Fibroblast of gingiva (primary cell): ENCODE results near the gene DNAJC24.

Experiments used
- DNase-seq: peaks from one replicate; pipeline ENCODE4 v3.0.0-alpha.2; 2011; ENCODE audit warnings: low read depth

The DNAJC24 gene

DNA sequence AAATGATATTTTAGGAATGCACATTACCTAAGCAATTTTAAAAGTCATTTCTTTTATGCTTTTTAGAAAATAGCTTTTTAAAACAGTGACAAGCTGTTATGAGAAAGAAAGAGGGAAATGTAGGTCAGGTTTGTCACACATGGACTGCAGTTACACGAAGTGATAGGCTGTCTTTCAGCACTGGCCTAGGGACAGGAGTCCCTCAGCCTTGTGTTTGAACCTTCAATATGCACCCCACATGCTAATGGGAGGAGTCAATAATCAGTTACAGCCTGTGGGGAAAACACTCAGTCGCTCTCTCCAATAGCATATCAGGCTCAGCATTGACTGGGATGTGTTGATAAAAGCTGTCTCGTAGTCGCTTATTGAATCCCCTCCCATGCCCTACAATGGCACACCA, 45.8 kb downstream of the DNAJC24 start:
- no peak for DNase-seq

DNA sequence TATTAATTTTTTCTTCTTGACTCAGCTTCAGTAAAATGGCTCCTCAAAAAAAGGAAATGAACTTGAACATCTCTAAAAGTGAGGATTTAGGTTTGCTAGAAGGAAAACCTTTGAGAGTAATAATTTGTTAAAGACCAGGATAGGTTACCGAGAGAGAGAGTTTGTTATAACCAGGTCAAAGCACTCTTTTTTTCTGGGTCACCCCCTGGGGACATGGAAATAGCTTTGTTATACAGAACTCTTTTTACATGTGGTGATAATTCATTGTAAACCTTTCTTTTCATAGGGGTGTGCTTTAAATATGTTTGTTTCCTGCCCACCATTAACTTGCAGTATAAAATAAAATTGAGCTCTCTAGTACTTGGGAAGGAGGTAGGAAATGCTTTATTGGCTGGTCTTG, 47.7 kb downstream of the DNAJC24 start:
- no peak for DNase-seq

DNA sequence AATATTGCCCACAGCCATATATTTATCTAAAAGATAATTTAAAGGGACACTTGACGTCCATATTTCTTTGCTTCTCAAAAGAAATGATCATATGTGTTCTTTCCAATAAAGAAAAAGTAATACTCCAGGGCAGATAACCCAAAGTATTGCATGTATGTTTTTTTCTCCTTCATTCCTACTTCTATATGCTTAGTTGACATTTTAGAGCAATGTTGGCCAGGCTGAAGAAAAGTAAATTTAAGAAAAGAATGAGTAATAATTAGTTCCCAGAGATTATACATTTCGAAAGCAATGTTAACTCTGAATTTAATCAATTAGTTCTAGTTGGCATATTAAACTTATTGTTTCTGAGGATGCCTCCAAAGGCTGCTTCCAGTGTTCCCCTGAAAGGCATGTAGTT, 48.2 kb downstream of the DNAJC24 start:
- no peak for DNase-seq

DNA sequence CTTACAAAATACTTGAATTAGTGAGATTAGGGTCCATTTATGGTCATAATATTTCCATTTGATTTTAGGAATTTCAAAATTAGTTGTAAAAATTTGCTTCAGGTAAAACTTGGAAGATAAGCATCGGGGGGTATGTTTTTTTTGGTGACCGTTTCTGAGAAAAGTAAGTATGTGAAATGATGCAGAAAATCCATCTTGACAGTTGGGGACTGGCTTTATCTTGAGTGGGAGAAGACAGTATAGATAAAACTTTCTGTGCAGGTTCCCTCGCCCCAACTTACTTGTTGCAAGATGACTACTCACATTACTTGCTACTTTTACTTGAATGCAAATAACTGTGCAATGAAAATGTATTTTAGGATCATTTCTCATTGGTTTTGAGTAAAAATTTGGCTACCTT, 49.5 kb downstream of the DNAJC24 start:
- no peak for DNase-seq

DNA sequence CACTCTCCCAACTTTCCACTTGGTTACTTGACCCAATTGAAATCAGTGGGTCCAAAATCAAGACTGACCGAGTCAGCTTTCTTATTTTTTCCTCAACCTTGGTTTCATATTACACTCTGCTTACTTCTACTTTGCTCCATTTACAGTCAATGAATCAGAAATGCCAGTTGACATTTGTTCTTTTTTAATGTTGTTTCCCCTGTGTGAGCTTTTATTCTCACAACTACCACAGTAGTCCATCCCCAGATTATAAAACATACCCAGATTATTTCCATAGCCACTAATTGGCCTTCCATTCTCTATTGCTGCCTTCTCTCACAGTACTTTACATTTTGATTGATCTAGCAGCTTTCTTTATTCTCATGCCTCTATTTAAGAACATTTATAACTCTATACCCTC, 50.0 kb downstream of the DNAJC24 start:
- no peak for DNase-seq

DNA sequence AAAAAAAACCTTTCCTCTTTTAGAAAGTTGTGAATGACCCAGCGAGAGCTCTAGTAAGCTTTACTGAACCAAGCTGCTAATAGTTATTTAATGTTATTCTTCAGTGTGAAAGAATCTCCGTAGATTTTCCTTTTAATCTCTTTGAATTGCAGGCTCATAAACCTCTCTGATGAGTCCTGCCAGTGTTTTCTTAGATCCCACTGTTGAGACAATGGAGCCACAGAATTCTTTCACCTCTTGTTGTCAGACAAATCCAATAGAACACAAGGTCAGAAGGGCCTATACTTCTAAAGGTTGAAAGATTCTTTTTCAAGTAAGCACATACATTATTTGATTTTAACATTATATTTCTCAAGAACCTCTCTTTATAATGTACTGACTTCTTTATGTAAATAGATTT, 52.2 kb downstream of the DNAJC24 start:
- no peak for DNase-seq

DNA sequence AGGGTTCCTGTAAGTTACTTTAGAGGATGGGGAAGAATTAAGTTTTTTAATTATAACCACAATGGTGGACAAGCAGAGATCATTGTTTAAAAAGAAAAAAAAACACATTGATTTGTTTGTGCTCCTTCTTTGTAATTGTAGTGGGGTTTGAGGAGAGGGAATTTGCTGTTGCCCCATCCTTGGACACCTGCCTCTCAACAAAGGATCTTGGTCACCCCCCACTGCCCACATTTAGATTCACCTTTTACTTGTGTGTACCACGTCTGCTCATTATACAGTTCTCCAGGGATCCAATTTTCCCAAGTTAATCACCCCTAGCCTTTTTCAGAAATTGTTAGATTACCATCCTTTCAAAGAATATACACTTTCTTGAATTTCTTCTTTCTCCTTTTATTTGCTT, 53.0 kb downstream of the DNAJC24 start:
- no peak for DNase-seq

DNA sequence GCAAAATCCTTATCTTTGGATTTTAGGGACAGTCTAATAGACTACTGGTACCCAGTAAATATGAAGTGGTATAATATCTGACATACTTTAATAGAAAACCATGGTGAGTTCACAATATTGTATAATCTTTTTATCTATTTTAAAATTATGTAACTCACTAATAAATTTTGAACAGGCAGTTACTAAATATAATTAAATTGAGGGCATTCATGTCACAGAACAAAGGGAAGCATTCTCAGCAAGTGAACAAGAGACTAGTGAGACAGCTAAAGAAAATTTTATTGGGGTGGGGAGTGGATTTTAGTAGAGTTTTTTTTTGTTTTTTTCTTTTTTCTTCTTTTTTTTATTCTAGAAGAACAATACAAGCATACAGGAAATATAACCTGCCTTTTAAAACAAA, 55.0 kb downstream of the DNAJC24 start:
- no peak for DNase-seq

DNA sequence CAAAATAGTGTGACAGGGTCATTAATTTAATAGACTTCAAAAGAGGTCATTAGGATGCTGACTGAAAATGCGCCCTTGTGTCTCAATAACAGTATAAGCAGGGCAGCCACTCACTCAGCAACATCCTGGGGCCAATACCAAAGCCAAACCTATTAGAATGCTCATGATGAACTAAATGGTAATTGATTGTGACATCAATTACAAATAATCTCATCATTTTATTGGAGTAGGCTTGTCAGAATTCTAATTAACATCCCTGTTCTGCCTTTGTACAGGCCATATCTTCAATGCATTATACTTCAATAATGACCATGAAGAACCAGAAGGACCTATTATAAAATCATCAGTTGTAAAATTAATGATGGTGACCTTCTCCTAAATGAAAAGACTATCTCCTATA, 64.2 kb downstream of the DNAJC24 start:
- DNase-seq, result no peak

DNA sequence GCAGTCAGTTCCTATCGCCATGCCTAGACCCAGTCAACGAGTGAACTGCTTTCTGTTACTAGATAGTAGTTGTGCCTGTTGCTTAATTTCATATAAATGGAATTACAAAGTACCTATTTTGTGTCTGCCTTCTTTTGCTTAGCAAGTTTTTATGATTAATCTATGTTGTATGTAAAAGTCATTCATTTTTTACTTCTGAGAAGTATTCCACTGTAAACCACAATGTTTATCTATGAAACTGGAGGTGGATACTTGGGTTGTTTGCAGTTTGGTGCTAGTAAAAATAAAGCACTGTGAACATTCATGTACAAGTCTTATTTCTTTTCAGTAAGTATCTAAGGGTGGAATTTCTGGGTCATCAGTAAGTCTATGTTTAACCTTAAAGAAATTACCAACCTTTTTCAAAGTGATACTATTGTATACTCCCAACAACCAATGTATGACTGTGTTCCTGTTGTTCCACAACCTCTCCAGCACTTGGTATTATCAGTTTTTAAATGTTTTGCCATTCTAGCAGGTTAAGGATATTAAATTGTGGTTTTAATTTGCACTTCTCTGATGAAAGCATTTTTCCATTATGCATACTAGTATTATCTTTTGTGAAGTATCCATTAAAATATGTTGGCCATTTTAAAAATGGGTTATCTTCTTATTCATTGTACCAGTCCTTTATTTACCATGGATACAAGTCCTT, 68.2 kb downstream of the DNAJC24 start:
- DNase-seq, result peak; percentile 14

DNA sequence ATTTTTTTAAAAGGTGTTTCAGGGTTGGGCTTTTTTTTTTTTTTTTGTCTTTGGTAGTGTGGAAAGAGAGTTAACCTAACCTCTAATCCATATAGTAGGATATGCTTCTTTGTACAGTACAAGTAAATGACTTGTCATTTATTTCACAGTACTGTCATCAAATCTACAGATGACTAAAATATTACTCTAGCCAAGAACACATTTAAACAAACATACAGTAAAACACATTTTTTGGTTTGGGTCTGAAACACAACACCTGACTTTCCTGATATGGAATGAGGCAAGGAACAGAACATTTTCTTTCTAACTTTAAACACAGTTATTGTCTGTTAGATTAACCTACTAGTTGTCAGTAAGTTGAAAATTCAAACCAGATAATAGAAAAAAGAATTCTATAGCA, 71.6 kb downstream of the DNAJC24 start:
- DNase-seq, result no peak

DNA sequence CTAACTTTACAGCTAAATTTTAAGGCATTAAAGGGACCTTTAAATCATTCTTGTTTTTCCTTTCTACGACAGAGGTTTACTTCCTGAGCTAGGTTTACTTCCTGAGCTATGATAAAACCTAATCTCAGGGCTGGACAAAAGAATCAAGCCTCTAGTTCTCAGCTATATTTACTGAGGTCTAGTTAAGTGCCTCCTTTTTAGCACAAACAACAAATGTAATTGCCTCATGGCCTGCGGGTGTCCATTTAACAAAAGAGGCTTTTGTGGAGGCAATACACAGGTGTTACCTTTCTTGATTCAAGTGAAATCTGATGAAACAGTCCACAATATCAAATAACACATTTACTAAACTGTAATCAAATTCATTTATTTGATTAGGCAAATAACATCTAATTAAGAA, 72.4 kb downstream of the DNAJC24 start:
- DNase-seq, result no peak

DNA sequence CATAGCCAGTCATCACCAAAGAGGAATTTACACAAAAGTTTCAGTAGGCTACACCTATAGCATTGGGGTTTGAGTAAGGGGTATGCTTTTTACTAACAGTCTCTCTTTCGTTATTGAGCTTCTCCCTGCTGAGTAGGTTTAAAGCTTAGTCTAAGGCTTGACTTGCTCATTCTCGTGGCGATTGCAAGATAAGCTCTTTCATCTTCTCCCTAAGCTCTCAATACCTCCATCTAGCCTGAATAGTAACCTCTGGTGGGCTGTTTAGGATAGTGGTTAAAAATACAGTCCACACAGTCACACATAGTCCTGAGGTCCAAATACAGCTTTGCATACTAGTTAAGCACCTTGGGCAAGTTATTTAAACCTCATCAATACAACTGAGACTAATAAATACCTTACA, 74.1 kb downstream of the DNAJC24 start:
- no peak for DNase-seq

DNA sequence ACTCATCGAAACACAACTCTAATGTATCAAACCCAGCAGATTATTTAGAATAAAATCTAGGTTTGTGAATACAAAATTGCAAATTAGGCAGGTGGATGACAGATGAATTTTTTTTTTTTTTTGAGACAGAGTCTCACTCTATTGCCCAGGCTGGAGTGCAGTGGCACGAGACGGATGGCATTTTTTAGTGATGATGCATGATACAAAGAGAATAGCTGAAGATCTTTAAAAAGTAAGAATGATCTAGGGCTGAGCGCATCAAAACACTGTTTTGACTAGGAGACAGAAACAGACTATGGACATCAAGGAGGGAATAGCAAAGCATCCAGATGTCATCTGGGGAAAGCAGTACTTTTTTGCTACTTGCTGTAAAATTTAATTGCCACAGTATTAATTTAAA, 76.0 kb downstream of the DNAJC24 start:
- DNase-seq, result no peak

DNA sequence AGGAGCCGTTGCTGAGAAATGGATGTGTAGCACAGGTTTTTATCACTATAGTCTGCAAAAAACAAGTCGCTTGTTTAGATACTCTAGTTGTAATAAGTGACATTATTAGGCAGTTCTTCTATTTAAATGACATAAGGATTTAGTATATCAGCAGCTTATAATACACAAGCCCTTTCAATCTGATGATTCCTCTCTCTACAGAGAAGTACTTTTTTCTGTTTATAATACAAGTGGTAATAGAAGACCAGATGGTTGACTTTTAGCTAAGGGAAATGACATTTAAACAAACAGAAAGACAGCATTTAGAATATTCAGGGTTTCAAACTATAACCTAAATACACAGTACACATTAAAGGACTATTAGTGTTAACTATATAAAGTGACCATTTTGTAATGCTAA, 79.4 kb downstream of the DNAJC24 start:
- no peak for DNase-seq

DNA sequence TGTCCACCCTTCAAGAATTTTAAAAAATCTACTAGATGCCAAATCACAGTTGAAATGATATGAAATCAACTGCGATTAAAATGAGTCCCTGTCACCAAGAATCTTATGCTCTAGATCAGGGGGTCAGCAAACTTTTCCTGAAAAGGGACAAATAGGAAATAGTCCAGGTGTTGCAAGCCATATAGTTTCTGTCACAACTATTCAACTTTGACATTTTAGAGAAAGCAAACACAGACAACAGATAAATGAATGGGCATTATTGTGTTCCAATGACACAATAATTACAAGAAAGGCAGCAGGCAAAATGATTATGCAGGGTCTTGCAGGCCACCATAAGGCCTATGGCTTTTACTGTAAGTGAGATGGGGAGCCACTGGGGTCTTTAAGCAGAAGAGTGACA, 81.2 kb downstream of the DNAJC24 start:
- DNase-seq, result no peak

DNA sequence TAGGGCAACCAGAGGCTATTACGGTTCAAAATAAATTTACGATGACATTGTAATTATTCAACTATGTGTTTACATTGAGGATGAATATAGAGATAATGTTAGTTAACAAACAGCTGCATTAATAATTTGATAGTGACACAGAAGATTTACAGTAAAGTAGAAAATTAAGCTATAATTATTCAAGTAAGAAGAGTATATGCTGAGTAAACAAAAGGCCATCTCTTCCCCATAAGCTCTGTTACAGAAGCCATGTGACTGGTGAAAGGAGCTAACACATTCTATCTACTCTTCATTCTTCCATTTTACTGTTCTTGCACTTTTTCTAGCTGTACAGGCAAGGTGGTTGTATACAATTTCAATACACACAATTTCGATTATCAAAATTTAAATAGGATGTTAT, 85.5 kb downstream of the DNAJC24 start:
- no peak for DNase-seq

DNA sequence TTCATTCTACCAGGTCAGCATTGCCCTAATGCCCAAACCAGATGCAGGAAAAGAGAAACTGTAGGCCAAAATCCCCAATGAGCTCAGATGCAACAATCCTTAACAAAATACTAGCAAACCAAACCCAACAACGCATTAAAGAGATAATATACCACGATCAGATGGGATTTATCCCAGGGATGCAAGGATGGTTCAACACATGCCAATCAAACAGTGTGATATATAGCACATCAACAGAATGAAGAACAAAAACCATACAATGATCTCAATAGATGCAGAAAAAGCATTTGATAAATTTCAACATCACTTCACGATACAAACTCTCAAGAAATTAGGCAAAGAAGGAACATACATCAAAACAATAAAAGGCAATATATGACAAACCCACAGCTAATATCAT, 94.8 kb downstream of the DNAJC24 start:
- DNase-seq, result no peak

DNA sequence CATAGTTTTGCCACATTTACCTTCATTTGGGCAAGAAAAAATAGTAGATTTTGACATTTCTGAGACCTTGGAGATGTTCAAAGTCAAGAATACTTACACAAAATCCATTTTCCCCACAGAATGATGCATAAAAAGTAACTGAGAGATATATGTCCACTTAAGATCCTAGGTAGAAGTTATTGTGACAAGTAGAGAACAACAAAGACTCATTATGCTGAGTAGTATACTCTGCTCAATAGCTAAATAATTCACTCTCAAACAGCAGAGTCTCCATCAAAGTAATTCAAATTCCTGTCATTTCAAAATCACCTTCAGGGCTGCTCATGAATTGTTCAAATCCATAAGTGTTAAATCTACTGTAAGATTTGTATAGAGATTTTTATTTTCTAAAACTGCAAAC, 104.4 kb downstream of the DNAJC24 start:
- no peak for DNase-seq

DNA sequence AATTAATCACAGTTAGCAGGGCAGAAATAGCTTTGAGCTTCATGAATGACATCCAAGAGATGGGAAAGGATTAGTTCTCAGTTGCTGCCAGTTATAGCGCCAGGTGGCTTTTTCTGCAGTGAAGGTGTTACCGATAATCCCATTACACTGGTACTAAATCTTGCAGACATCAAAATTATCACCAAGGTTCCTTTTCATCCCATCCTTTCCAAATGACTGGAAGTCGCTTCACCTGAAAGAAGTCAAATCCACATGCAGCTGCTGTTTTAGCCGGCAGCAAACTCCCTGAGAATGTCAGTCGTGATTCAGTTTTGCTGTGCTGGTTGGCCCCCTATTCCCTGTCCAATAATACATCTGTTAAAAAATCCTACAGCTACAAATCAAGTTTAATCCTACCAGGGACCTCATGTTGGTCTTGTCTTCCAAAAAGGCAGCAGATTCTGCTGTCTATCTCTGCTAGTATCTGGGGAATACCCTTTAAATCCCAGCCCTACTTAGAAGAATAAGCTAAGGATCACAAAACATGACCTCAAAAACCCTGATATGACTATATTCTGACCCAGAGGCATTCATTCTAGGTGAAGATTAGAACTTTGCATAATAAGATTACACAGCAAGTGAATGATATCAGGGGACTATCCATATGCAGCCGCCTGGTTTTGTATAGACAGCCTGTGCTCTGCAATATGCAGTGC, 108.0 kb downstream of the DNAJC24 start:
- no peak for DNase-seq

DNA sequence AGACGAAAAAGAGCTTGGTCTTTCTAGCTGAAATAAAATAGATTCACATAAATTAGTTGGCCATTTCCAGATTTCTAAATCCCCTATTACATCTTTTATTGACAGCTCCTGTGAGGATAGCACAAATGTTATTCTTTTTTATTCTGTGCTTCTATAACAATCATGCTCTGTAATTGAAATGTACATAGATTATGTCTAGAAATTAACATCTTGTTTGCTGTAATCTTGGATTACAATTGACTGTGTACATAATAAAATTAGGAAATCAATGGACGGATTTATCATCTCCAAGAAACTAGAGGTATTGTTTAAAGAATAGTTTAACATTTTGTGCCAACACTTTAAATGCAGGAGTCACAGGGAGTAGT, 108.5 kb downstream of the DNAJC24 start:
- DNase-seq, result no peak

DNA sequence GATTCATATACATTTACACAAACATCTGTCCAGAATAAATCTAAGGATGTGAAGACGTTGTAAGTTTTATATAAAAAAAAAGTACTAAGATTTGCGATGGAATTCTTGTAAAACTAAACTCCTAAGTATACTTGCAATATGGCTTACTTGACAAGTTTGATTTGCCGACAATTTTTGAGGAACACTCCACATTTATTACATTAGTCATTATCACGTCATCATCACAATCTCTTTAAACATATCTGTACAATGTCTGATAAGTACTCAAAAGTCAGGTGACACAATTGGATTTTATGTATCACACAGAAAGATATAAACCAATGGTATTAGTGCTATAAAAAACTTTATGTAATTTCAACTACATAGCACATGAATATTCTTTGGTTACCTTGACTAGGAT, 109.4 kb downstream of the DNAJC24 start:
- no peak for DNase-seq

DNA sequence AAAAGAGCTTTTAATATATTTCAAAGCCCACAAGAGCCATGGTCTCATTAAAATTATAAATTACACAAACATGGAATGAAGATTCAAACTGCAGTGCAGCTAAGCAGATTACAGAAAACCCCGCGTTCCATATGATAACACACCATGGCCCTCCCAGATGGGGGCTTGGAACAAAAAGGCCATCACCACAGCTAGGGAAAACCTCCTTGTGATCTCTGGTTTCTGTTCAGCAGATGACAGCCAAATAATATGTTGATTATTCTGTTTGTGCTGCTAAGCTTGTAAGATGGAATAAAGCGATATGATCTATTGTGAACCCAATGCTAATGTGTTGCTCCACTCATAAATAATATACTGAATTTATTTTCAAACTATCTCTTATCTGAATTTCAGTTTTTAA, 111.3 kb downstream of the DNAJC24 start:
- DNase-seq, result no peak
